Epithelial cell of proximal tubule (primary cell): ENCODE measurements around the gene TPCN1. TPM values are rescaled to one million over a fixed set of nuclear protein-coding genes. Genes with fewer than 3 reads are reported as not detected.

Experiments used
- DNase-seq: peaks from one replicate; pipeline ENCODE4 v3.0.0-alpha.2; 2011; ENCODE audit warnings: low read depth
- H3K4me3 ChIP-seq: 2 replicates; pipeline ENCODE4 v1.5.1; 2011; ENCODE audit warnings: low read depth, mild to moderate bottlenecking, low read length
- total RNA-seq: library from RNA; depleted of rRNA; stranded (reverse); fragments of >200 nt; gene quantifications from 2 replicates; pipeline ENCODE4 v1.2.3, GENCODE V29; 2015
- TF ChIP-seq, protein P1 (sequence below): conservative IDR thresholded peaks from 2 replicates; pipeline ENCODE4 v1.5.1; 2012; ENCODE audit warnings: low read depth, mild to moderate bottlenecking, low read length

Gene TPCN1
- total RNA-seq, 1 donor from 2014 or later, result 32.0 TPM

DNA sequence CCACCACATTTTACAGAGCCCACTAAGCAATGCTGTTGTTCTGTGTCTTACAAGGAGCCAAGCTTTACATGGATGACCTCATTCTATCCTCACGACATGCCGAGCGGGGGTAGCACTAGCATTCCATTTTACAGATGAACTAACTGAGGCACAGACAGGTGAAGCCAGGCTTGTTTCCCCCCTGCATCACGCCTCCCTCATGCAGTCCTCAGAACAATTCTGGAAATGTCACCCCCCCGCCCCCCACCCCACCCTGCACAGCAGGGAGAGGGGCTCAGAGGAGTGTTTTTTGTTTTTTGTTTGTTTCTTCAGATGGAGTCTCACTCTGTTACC is 112.1 kb downstream of the TPCN1 start:
- TF ChIP-seq, protein P1, sequence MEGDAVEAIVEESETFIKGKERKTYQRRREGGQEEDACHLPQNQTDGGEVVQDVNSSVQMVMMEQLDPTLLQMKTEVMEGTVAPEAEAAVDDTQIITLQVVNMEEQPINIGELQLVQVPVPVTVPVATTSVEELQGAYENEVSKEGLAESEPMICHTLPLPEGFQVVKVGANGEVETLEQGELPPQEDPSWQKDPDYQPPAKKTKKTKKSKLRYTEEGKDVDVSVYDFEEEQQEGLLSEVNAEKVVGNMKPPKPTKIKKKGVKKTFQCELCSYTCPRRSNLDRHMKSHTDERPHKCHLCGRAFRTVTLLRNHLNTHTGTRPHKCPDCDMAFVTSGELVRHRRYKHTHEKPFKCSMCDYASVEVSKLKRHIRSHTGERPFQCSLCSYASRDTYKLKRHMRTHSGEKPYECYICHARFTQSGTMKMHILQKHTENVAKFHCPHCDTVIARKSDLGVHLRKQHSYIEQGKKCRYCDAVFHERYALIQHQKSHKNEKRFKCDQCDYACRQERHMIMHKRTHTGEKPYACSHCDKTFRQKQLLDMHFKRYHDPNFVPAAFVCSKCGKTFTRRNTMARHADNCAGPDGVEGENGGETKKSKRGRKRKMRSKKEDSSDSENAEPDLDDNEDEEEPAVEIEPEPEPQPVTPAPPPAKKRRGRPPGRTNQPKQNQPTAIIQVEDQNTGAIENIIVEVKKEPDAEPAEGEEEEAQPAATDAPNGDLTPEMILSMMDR, result no peak
- DNase-seq, result no peak
- no peak overlapping the region for H3K4me3 ChIP-seq

- TF ChIP-seq, protein P1, result no peak
- DNase-seq, result no peak
- H3K4me3 ChIP-seq, result peak overlapping the region; percentile 75
These were observed 112.9 kb downstream of the TPCN1 start for GRCh38 chr12:113333877-113334785.

DNA sequence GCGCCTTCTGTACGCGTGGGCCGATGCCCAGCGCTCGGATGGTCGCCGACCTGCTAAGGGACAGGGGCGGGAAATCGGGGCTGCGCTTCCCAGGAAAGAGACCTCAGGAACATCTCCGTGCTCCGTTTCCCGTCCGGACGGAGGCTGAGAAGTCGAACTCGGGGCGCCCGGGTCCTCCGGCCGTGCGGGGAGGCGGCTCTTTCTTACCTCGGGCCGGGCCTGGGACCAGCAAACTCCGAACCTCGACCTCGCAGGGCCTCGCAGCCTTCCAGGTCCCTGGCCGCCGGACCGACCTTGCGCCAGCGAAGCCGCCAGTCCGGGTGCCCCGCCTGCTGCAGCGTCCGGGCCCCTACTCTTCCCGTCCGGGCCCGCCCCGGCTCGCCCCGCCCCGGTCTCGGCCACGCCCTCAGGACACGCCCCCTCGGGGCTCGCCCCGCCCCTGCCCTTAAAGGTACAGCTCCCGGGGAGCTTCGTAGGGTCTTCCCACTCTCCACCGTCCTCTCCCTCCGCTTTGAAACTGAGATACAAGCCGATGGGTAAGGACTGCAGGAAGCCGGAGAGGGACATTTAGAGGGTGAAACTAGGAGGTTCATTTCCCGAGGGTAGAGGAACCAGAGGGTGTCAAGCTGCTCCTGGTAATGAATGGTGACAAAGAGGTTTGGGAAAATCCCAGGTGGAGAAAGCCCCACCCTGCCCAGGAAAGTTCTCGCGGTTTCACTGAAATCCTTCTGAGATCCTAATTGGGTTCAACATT is 113.7 kb downstream of the TPCN1 start, which contains the start of gene SLC8B1:
Gene SLC8B1 (minus strand): TSS at position 324 of the 754 bp plus-strand sequence. CDS start 2,231 bp downstream, outside the sequence.
- TF ChIP-seq, protein P1, result no peak
- H3K4me3 ChIP-seq, result peak within 1 kb of the TSS; percentile 75
- peak; percentile 43 for DNase-seq

- TF ChIP-seq, protein P1, result no peak
- no peak overlapping the region for H3K4me3 ChIP-seq
- no peak for DNase-seq
These were observed 118.3 kb downstream of the TPCN1 start for GRCh38 chr12:113339540-113339939.

DNA sequence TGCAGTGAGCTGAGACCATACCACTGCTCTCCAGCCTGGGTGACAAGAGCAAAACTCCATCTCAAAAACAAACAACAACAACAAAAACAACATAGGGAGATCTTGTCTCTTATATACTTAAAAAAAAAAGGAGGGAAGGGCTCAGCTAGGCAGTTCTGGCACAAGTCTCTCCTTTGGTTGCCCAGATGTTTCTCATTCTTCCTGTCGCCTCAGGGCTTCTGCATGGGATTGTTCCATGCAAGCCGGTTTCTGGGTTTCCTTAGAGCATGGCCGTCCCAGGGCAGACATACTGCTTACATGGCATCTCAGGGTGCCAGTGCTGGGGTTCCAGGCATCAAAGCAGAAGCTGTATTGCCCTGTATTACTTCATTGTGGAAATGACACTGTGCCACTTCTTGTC is 118.8 kb downstream of the TPCN1 start:
- H3K4me3 ChIP-seq, result no peak overlapping the region
- TF ChIP-seq, protein P1, result no peak
- no peak for DNase-seq

- no peak overlapping the region for H3K4me3 ChIP-seq
- TF ChIP-seq, protein P1, result no peak
- DNase-seq, result no peak
These were observed 120.3 kb downstream of the TPCN1 start for GRCh38 chr12:113341535-113341934.
